ENCODE results near the gene TBCD. TPM values are rescaled to one million over a fixed set of nuclear protein-coding genes. Genes with fewer than 3 reads are reported as not detected.

TBCD gene
- total RNA-seq, 4 donors from 2014 or later, result 49.7 to 119 (median 71.5) TPM

DNA sequence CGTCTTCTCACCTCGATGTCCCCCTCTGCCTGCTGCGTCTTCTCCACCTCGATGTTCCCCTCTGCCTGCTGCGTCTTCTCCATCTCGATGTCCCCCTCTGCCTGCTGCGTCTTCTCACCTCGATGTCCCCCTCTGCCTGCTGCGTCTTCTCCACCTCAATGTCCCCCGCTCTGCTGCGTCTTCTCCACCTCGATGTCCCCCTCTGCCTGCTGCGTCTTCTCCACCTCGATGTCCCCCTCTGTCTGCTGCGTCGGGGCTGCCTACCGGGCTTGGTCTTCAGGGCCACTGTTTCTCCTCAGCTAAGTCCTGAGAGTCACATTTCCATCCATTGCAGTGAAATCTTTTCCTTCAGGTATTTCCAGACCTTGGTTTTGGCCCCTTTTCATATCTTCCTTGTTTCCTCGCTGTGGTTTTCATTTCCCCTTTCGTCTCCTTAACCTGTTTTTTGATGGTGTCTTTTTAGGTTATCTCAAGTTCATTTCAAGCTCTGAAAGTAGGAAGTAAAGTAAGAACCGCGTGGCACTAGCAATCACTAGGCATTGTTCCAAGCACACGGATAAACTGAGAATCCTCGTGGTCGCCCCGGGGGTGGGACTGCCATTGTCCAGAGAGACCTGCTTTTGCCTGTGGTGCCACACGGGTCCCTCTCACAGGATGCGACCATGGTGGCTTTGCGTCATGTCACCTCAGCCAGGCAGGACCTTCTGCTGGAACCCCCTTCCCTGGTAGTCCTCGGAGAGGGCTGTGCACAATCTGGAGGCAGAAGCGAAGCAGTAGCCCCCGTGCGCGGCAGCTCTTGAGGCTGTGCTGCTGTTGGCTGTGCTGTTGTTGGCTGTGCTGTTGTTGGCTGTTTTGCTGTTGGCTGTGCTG lies 97.4 kb downstream of the TBCD start:
- no peak for DNase-seq (ENCODE audit: low spot score in 2 of 2)
- WGBS, result 90% methylated on average over 29 of the region's 33 CpGs
- no peaks in the 10 kb centered on the region for H3K4me1 ChIP-seq
- no peak overlapping the region for H3K27ac ChIP-seq
- TF ChIP-seq POLR2AphosphoS5 (IDR thresholded peaks at IDR 0.05), result no peak
- TF ChIP-seq POLR2A (IDR thresholded peaks at IDR 0.05), result no peak
- TF ChIP-seq, protein P1, sequence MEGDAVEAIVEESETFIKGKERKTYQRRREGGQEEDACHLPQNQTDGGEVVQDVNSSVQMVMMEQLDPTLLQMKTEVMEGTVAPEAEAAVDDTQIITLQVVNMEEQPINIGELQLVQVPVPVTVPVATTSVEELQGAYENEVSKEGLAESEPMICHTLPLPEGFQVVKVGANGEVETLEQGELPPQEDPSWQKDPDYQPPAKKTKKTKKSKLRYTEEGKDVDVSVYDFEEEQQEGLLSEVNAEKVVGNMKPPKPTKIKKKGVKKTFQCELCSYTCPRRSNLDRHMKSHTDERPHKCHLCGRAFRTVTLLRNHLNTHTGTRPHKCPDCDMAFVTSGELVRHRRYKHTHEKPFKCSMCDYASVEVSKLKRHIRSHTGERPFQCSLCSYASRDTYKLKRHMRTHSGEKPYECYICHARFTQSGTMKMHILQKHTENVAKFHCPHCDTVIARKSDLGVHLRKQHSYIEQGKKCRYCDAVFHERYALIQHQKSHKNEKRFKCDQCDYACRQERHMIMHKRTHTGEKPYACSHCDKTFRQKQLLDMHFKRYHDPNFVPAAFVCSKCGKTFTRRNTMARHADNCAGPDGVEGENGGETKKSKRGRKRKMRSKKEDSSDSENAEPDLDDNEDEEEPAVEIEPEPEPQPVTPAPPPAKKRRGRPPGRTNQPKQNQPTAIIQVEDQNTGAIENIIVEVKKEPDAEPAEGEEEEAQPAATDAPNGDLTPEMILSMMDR (IDR thresholded peaks at IDR 0.05), result no peak
- TF ChIP-seq EP300 (IDR thresholded peaks at IDR 0.05), result no peak
- H3K9me3 ChIP-seq, result no peaks in the 10 kb centered on the region
- no peaks in the 10 kb centered on the region for H3K27me3 ChIP-seq
- peaks cover 9% of the 10 kb centered on the region for H3K36me3 ChIP-seq
- no peak overlapping the region for H3K4me3 ChIP-seq

DNA sequence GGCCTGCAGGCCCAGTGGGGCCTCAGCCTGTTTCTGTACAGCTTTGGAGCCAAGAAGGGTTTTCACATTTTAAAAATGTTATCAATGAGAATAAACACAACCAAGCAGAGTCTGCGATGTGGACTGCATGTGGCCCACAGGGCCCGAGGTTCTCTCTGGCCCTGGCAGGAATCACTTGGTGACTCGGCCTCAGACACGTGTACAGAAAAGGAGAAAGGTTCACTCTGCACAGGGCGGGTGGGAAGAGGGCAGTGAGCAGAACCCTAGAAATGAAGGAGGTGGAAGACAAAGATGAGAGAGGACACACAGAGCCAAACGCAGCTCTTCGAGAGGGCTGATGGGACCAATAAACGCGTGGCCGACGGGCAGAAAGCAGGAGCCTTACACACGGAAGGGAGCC lies 99.5 kb downstream of the TBCD start:
- 93% methylated on average over 12 of the region's 12 CpGs for WGBS
- DNase-seq (ENCODE audit: low spot score in 2 of 2), result no peak
- H3K4me3 ChIP-seq, result no peak overlapping the region
- H3K27me3 ChIP-seq, result no peaks in the 10 kb centered on the region
- TF ChIP-seq, protein P1 (IDR thresholded peaks at IDR 0.05), result no peak
- no peak for TF ChIP-seq EP300 (IDR thresholded peaks at IDR 0.05)
- no peaks in the 10 kb centered on the region for H3K9me3 ChIP-seq
- no peaks in the 10 kb centered on the region for H3K4me1 ChIP-seq
- peaks cover 10% of the 10 kb centered on the region for H3K36me3 ChIP-seq
- H3K27ac ChIP-seq, result no peak overlapping the region

DNA sequence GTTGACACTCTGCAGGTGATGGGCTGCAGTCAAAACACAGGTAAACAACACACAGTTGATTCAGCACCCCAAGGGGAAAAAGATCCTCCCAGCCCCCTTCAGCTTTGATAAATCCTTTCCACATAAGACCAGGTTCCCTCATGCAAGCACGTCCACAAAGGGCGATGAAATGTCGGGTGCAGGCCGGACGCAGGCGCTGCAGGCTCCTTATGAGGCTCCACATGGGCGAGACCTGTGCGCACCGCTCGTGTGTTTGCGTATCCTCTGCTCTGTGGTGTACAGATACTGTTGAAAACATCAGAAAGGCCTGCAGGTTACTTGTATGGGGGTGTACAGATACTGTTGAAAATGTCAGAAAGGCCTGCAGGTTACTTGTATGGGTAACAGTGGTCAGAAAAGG lies 102.4 kb downstream of the TBCD start:
- Histone ChIP-seq H3K9me3 (no peaks in the 10 kb centered on the region), H3K27me3 (no peaks in the 10 kb centered on the region), H3K27ac (no peak overlapping the region), H3K4me1 (peaks cover 17% of the 10 kb centered on the region), H3K4me3 (no peak overlapping the region), H3K36me3 (peaks cover 10% of the 10 kb centered on the region)
- 95% methylated on average over 11 of the region's 11 CpGs for WGBS
- no peak for TF ChIP-seq EP300 (IDR thresholded peaks at IDR 0.05)
- no peak for DNase-seq (ENCODE audit: low spot score in 2 of 2)

DNA sequence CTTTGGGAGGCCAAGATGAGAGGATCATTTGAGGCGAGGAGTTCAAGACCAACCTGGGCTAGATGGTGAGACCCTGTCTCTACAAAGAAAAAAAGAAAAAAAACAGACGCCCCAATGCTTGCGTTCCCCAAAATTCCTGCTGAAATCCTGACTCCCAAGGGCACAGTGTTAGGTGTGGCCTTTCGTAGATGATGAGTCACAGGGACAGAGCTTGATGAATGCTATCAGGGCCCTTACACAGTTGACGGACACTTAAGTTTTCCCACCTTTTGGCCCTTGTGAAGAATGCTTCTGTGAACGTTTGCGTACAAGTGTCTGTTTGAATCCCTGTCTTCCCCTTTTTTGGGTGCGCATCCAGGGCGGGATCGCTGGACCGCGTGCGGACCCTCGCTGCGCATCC lies 104.5 kb downstream of the TBCD start:
- Histone ChIP-seq H3K9me3 (no peaks in the 10 kb centered on the region), H3K36me3 (peaks cover 10% of the 10 kb centered on the region), H3K4me1 (peaks cover 35% of the 10 kb centered on the region), H3K27me3 (no peaks in the 10 kb centered on the region), H3K4me3 (no peak overlapping the region), H3K27ac (no peak overlapping the region)
- no peak for DNase-seq (ENCODE audit: low spot score in 2 of 2)
- 84% methylated on average over 15 of the region's 15 CpGs for WGBS
- TF ChIP-seq POLR2A (IDR thresholded peaks at IDR 0.05), result no peak
- TF ChIP-seq EP300 (IDR thresholded peaks at IDR 0.05), result no peak
- no peak for TF ChIP-seq POLR2AphosphoS5 (IDR thresholded peaks at IDR 0.05)
- TF ChIP-seq, protein P1 (IDR thresholded peaks at IDR 0.05), result no peak

DNA sequence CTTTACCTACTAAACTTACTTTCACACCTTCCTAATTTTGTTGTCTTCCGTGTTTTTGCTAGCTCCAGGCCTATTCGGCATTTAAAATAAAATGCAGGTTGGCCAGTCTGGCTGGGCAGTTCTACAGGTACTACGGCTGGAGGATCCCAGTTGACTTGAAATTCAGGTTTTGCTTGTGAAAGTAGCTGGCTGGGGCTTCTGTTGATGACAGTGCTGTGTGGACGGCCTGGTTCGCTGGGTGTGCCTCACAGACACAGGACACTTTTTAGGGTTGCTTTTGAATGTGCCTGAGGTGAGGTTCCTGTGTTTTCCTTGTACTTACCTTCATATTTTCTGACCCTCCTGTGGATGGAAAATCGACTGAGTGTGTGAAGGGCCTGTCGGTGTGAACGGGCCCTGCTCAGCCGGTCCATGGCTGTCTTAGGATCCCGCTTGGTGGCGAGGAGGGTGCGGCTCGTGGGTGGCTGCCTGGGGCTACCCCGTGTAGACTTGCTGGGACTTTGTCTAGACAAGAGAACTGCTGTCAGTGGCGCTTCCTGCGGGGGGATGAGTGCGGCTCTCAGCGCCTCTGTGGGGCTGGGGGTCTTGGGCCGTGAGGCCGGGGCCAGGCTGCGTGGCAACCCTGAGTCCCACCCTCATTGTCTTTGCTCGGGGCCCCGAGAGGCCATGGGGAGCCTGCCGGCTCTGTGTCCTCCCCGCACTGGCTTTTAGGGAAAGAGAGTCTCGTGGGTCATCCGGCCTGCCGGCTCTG lies 106.7 kb downstream of the TBCD start:
- H3K4me3 ChIP-seq, result peak overlapping the region; percentile 7

More for the DNA sequence above, 106.7 kb downstream of the TBCD start:
- no peak for TF ChIP-seq EP300 (IDR thresholded peaks at IDR 0.05)
- TF ChIP-seq POLR2AphosphoS5 (IDR thresholded peaks at IDR 0.05), result peak in 1 of 3 donors; percentile 39
- TF ChIP-seq POLR2A (IDR thresholded peaks at IDR 0.05), result no peak
- Histone ChIP-seq H3K4me1 (peaks cover 38% of the 10 kb centered on the region), H3K9me3 (no peaks in the 10 kb centered on the region), H3K27me3 (no peaks in the 10 kb centered on the region), H3K36me3 (peaks cover 10% of the 10 kb centered on the region), H3K27ac (peak overlapping the region; percentile 92)
- WGBS, result 50% methylated on average over 9 of the region's 28 CpGs
- DNase-seq (ENCODE audit: low spot score in 2 of 2), result peak; percentile 70 to 81
